H1 (cell line): ENCODE results near the gene SLC2A10. TPM values are rescaled to one million over a fixed set of nuclear protein-coding genes. Genes with fewer than 3 reads are reported as not detected.
A peak's percentile ranks its signal among the peaks of the same experiment; 100 is the strongest.

Experiments
- CTCF ChIA-PET: fragments of 300-600 bp; sonication (Branson Sonifier 250); formaldehyde crosslinking; loops from one replicate; lab custom pipeline; 2021; ENCODE audit not compliant: partially characterized antibody; lab: Charles Lee
- POLR2A ChIA-PET: fragments of 300-600 bp; sonication (Branson Sonifier 250); formaldehyde crosslinking; loops from one replicate; lab custom pipeline; 2021; ENCODE audit warnings: inconsistent platforms; ENCODE audit not compliant: partially characterized antibody; lab: Charles Lee
- DNase-seq, 2 experiments: peaks; one replicate each; pipeline versions ENCODE4 v3.0.0 to v3.0.0-alpha.2; 2010 to 2022; ENCODE audit warnings: low spot score in 2 of 2, low read depth in 1 of 2, mixed read lengths in 1 of 2
- FAIRE-seq: peaks from 2 replicates; lab custom pipeline; 2011; peaks lifted over from hg19 to GRCh38; lab: Jason Lieb, UNC
- H2AFZ ChIP-seq: 2 replicates; pipeline ENCODE4 v1.8.1; 2012; ENCODE audit warnings: low read length, inconsistent platforms
- H2AK5ac ChIP-seq: 2 replicates; pipeline ENCODE4 v1.6.1; 2013; ENCODE audit warnings: low read depth, low read length
- H2BK120ac ChIP-seq: replicated peaks from 2 replicates; pipeline ENCODE3; 2013; ENCODE audit warnings: low read depth, low read length, inconsistent platforms
- H2BK12ac ChIP-seq: 2 replicates; pipeline ENCODE4 v1.6.1; 2013; ENCODE audit warnings: low read depth, low read length
- H2BK15ac ChIP-seq: 2 replicates; pipeline ENCODE4 v1.6.1; 2013; ENCODE audit warnings: low read length
- H2BK20ac ChIP-seq: 2 replicates; pipeline ENCODE4 v1.6.1; 2013; ENCODE audit warnings: low read length
- H2BK5ac ChIP-seq: 2 replicates; pipeline ENCODE4 v1.6.1; 2013; ENCODE audit warnings: low read depth, low read length
- H3K14ac ChIP-seq: 2 replicates; pipeline ENCODE4 v1.6.1; 2013; ENCODE audit warnings: inconsistent platforms; ENCODE audit not compliant: insufficient read length
- H3K18ac ChIP-seq: 2 replicates; pipeline ENCODE4 v1.6.1; 2013; ENCODE audit warnings: low read length; ENCODE audit errors: extremely low read depth
- H3K23ac ChIP-seq: 2 replicates; pipeline ENCODE4 v1.6.1; 2013; ENCODE audit warnings: inconsistent platforms; ENCODE audit not compliant: insufficient read length
- H3K23me2 ChIP-seq: 2 replicates; pipeline ENCODE4 v1.6.1; 2013; ENCODE audit warnings: low read depth, low read length
- H3K27ac ChIP-seq: 2 replicates; pipeline ENCODE4 v1.6.1; 2011; ENCODE audit warnings: low read depth, low read length, inconsistent platforms
- H3K27me3 ChIP-seq, 4 experiments: replicated peaks in 1 of 4; 1 replicate in 1 of 4; 2 replicates in 3 of 4; pipeline versions ENCODE4 v1.6.1 to v1.8.1; 2011 to 2013; ENCODE audit warnings: low read length in 3 of 4, mild to moderate bottlenecking in 3 of 4, inconsistent platforms in 2 of 4, mixed read lengths in 2 of 4, moderate library complexity in 1 of 4; ENCODE audit not compliant: control insufficient read depth in 3 of 4, insufficient read depth in 3 of 4; ENCODE audit errors: extremely low read depth in 1 of 4
- H3K36me3 ChIP-seq, 4 experiments: 2 replicates each; pipeline versions ENCODE4 v1.6.1 to v1.8.1; 2011 to 2013; ENCODE audit warnings: mild to moderate bottlenecking in 4 of 4, low read length in 3 of 4, moderate library complexity in 2 of 4, control low read depth in 1 of 4, inconsistent platforms in 1 of 4; ENCODE audit not compliant: insufficient read depth in 4 of 4, control insufficient read depth in 2 of 4
- H3K4ac ChIP-seq: replicated peaks from 2 replicates; pipeline ENCODE3; 2013; ENCODE audit warnings: low read length, low read depth, mixed read lengths, inconsistent platforms; ENCODE audit not compliant: insufficient read length
- H3K4me1 ChIP-seq, 4 experiments: replicated peaks in 1 of 4; 1 replicate in 1 of 4; 2 replicates in 3 of 4; pipeline versions ENCODE4 v1.6.1 to v1.8.1; 2011 to 2013; ENCODE audit warnings: low read length in 3 of 4, inconsistent platforms in 2 of 4, mixed read lengths in 1 of 4; ENCODE audit not compliant: insufficient read depth in 4 of 4, control insufficient read depth in 3 of 4
- H3K4me2 ChIP-seq, 2 experiments: 2 replicates each; pipeline versions ENCODE4 v1.6.1 to v1.8.1; 2011 to 2013; ENCODE audit warnings: low read depth in 2 of 2, low read length in 2 of 2, control low read depth in 1 of 2, inconsistent platforms in 1 of 2, mild to moderate bottlenecking in 1 of 2; ENCODE audit not compliant: insufficient read depth in 1 of 2
- H3K4me3 ChIP-seq, 4 experiments: fragments of 200-600, 300-600 bp in 1 of 4; sonication (generic), shearing (Covaris generic), sonication (Bioruptor Twin) in 1 of 4; 2 replicates each; pipeline versions ENCODE4 v1.5.1 to v1.8.1; 2011 to 2016; ENCODE audit warnings: low read length in 4 of 4, low read depth in 3 of 4, control low read depth in 2 of 4, inconsistent platforms in 2 of 4, mild to moderate bottlenecking in 2 of 4, mixed read lengths in 1 of 4, moderate library complexity in 1 of 4; ENCODE audit not compliant: insufficient read depth in 2 of 4; ENCODE audit errors: extremely low read depth in 1 of 4
- H3K56ac ChIP-seq: replicated peaks from 2 replicates; pipeline ENCODE3; 2013; ENCODE audit warnings: low read depth, mild to moderate bottlenecking, mixed read lengths, low read length, inconsistent platforms; ENCODE audit not compliant: insufficient read length
- H3K79me1 ChIP-seq: 2 replicates; pipeline ENCODE4 v1.6.1; 2013; ENCODE audit warnings: low read depth, low read length, control low read depth
- H3K79me2 ChIP-seq, 2 experiments: 2 replicates each; pipeline versions ENCODE4 v1.6.1 to v1.8.1; 2012 to 2013; ENCODE audit warnings: low read length in 2 of 2, mild to moderate bottlenecking in 2 of 2, inconsistent platforms in 1 of 2; ENCODE audit not compliant: insufficient read depth in 2 of 2, control insufficient read depth in 1 of 2
- H3K9ac ChIP-seq, 4 experiments: replicated peaks in 1 of 4; 1 replicate in 1 of 4; 2 replicates in 3 of 4; pipeline versions ENCODE4 v1.6.1 to v1.8.1; 2011 to 2013; ENCODE audit warnings: low read depth in 3 of 4, low read length in 3 of 4, control low read depth in 2 of 4, mild to moderate bottlenecking in 2 of 4, moderate library complexity in 2 of 4, inconsistent platforms in 1 of 4; ENCODE audit errors: extremely low read depth in 1 of 4
- H3K9me3 ChIP-seq, 2 experiments: 2 replicates each; pipeline versions ENCODE4 v1.6.1 to v1.8.1; 2012 to 2013; ENCODE audit warnings: mild to moderate bottlenecking in 2 of 2, moderate library complexity in 2 of 2, control low read depth in 1 of 2, inconsistent platforms in 1 of 2, low read depth in 1 of 2, low read length in 1 of 2, mixed read lengths in 1 of 2; ENCODE audit not compliant: insufficient read depth in 2 of 2
- H4K20me1 ChIP-seq, 2 experiments: replicated peaks in 1 of 2; 2 replicates each; pipeline versions ENCODE3 to v1.8.1; 2011 to 2013; ENCODE audit warnings: inconsistent platforms in 2 of 2, low read length in 2 of 2, mild to moderate bottlenecking in 1 of 2; ENCODE audit not compliant: insufficient read depth in 2 of 2, control insufficient read depth in 1 of 2
- H4K5ac ChIP-seq: 2 replicates; pipeline ENCODE4 v1.6.1; 2013; ENCODE audit warnings: low read length, low read depth, mixed read lengths, inconsistent platforms; ENCODE audit not compliant: insufficient read length
- H4K8ac ChIP-seq: 2 replicates; pipeline ENCODE4 v1.8.0; 2013; ENCODE audit warnings: mild to moderate bottlenecking, moderate library complexity, low read length, inconsistent platforms; ENCODE audit not compliant: insufficient read depth; ENCODE audit errors: extremely low read depth
- H4K91ac ChIP-seq: replicated peaks from 2 replicates; pipeline ENCODE3; 2013; ENCODE audit warnings: low read length, mixed read lengths, inconsistent platforms; ENCODE audit not compliant: insufficient read length
- ASH2L ChIP-seq: fragments of 200-600, 300-600 bp; sonication (generic); IDR thresholded peaks from one replicate; pipeline ENCODE4 v1.7.1; 2017; ENCODE audit warnings: low read length
- CHD2 ChIP-seq: IDR thresholded peaks from 2 replicates; pipeline ENCODE4 v1.6.1; 2012; ENCODE audit warnings: low read length, improper control_type of control experiment
- CREB1 ChIP-seq: IDR thresholded peaks from 2 replicates; pipeline ENCODE4 v1.6.1; 2012; ENCODE audit warnings: inconsistent platforms
- JUND ChIP-seq: IDR thresholded peaks from 2 replicates; pipeline ENCODE4 v1.6.1; 2011; ENCODE audit warnings: mild to moderate bottlenecking, improper control_type of control experiment, low read length
- KDM4A ChIP-seq: IDR thresholded peaks from one replicate; pipeline ENCODE4 v1.7.1; 2012; ENCODE audit warnings: low read depth, mild to moderate bottlenecking, moderate library complexity, low read length, inconsistent platforms; ENCODE audit not compliant: severe bottlenecking
- RAD21 ChIP-seq, 2 experiments: IDR thresholded peaks in 1 of 2; conservative IDR thresholded peaks in 1 of 2; 2 replicates each; pipeline ENCODE4 v1.6.1; 2011; ENCODE audit warnings: low read depth in 2 of 2, low read length in 2 of 2, improper control_type of control experiment in 1 of 2, inconsistent platforms in 1 of 2, mild to moderate bottlenecking in 1 of 2, moderate library complexity in 1 of 2
- SAP30 ChIP-seq: fragments of 300-600 bp; sonication (generic); IDR thresholded peaks from 2 replicates; pipeline ENCODE4 v1.7.1; 2012; ENCODE audit warnings: low read length, moderate library complexity, mild to moderate bottlenecking, inconsistent platforms; ENCODE audit not compliant: insufficient read depth, insufficient replicate concordance
- TCF12 ChIP-seq: IDR thresholded peaks from 2 replicates; pipeline ENCODE4 v1.6.1; 2011; ENCODE audit warnings: low read depth, mild to moderate bottlenecking, low read length
- ZNF274 ChIP-seq: IDR thresholded peaks from 2 replicates; pipeline ENCODE4 v1.7.0; 2012; ENCODE audit warnings: low read length, borderline replicate concordance; ENCODE audit errors: extremely low read depth
- WGBS, 2 experiments: shearing (Covaris generic) in 1 of 2; methylation state at CpG; one replicate each; pipeline versions ENCODE4 v1.1.6 to v1.1.7; 2013 to 2015; ENCODE audit warnings: low lambda C conversion rate in 2 of 2, mixed read lengths in 2 of 2, inconsistent platforms in 1 of 2, low coverage in 1 of 2, missing lambda C conversion rate in 1 of 2; ENCODE audit not compliant: insufficient replicate concordance in 2 of 2, insufficient coverage in 1 of 2, insufficient read length in 1 of 2; ENCODE audit errors: extremely low coverage in 1 of 2, missing lambda C conversion rate in 1 of 2; 5-methylcytosine and 5-hydroxymethylcytosine counted together
- polyA plus RNA-seq, 7 experiments: library from polyadenylated mRNA; depleted of rRNA in 3 of 7; stranded (reverse) in 5 of 7; unstranded in 2 of 7; fragments of >200 nt in 5 of 7; fragments of 200-250 nt in 2 of 7; gene quantifications; 1 replicate in 5 of 7; 2 replicates in 1 of 7; 4 replicates in 1 of 7; pipeline versions ENCODE4 v1.2.1 to v1.2.3, GENCODE V29; 2011 to 2013; ENCODE audit warnings: missing spikeins in 2 of 7, mixed read lengths in 2 of 7
- total RNA-seq: library from RNA; stranded (reverse); fragmentation: NEBNext Ultra II Directional; extraction: Animal tissue kit (Norgen Biotek cat#: 25700); gene quantifications from 2 replicates; pipeline ENCODE4 v1.2.1, GENCODE V29; 2021
- TF ChIP-seq, protein P1 (sequence below), 3 experiments: IDR thresholded peaks; 1 replicate in 2 of 3; 2 replicates in 1 of 3; pipeline versions ENCODE4 v1.5.1 to v1.6.1; 2011; ENCODE audit warnings: low read length in 3 of 3, mild to moderate bottlenecking in 3 of 3, inconsistent platforms in 2 of 3, low read depth in 1 of 3, moderate library complexity in 1 of 3; ENCODE audit not compliant: insufficient read depth in 1 of 3; ENCODE audit errors: control extremely low read depth in 1 of 3

Gene SLC2A10
- total and polyA plus RNA-seq, 2 of the 8 experiments (the other 6 are each of a cell fraction or from before 2014, with no cell fraction given): 9.0 to 9.7 TPM

DNA sequence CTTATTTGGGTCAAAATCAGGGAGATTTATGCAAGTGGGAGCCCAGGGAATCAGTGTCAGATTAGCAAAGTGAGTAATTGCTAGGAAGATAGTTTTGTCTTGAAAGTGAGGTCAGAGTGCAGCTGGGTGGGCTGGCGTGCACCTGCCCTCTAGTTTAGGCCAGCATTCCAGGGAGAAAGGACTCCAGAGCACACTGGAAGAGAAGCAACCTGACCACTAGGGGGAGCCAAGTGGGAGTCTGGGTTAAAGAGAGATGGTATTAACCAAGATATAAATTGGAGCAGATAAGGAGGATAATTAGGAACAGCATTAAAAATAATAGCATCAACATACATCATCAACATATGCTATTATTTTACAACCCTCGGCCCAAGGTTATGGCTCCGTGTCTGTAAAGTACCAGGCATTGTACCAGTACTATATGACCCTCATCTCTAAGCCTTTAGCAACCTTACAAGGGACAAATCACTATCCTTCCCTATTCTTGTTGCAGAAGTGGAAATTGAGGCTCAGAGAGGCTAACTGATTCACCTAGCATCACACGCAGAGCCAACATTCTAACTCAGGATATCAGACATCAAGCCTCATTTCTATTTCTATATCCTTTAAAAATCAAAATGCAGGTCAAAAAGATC lies 57.8 kb downstream of the SLC2A10 start:
- Histone ChIP-seq H3K27me3 (no peaks in the 10 kb centered on the region; a peak in 1 of 7 replicates), H3K4me2 (no peak overlapping the region), H2AFZ (no peak overlapping the region), H2AK5ac (no peak overlapping the region), H3K4me1 (no peaks in the 10 kb centered on the region; a peak in 1 of 7 replicates), H2BK5ac (no peak overlapping the region), H3K23ac (no peak overlapping the region), H4K5ac (no peak overlapping the region), H3K18ac (no peak overlapping the region), H3K4me3 (no peak overlapping the region), H2BK12ac (no peak overlapping the region), H3K79me1 (no peaks in the 10 kb centered on the region), H2BK15ac (no peak overlapping the region), H3K79me2 (no peaks in the 10 kb centered on the region), H3K9me3 (no peaks in the 10 kb centered on the region), H3K9ac (no peak overlapping the region), H3K36me3 (no peaks in the 10 kb centered on the region), H3K14ac (no peak overlapping the region), H3K56ac (no peak overlapping the region), H3K23me2 (no peaks in the 10 kb centered on the region), H4K8ac (no peak overlapping the region), H4K20me1 (no peaks in the 10 kb centered on the region), H2BK120ac (no peak overlapping the region), H4K91ac (no peak overlapping the region), H3K27ac (no peak overlapping the region), H3K4ac (no peak overlapping the region), H2BK20ac (no peak overlapping the region)
- peak in 1 of 2 experiments; percentile 72 for DNase-seq
- ChIA-PET CTCF (interaction anchor here (0.8 to 2.0 kb wide), 10 partner anchors 9 to 391 kb away, joined by 3 to 12 read pairs (median 4); no protein-coding TSS in a partner anchor), POLR2A (no interaction called here)
- WGBS, 2 experiments: 59% methylated on average over 4 of the region's 4 CpGs; no CpG with 5 or more reads in 1 of the 2 experiments
- FAIRE-seq: peak; percentile 94
- TF ChIP-seq, protein P1, sequence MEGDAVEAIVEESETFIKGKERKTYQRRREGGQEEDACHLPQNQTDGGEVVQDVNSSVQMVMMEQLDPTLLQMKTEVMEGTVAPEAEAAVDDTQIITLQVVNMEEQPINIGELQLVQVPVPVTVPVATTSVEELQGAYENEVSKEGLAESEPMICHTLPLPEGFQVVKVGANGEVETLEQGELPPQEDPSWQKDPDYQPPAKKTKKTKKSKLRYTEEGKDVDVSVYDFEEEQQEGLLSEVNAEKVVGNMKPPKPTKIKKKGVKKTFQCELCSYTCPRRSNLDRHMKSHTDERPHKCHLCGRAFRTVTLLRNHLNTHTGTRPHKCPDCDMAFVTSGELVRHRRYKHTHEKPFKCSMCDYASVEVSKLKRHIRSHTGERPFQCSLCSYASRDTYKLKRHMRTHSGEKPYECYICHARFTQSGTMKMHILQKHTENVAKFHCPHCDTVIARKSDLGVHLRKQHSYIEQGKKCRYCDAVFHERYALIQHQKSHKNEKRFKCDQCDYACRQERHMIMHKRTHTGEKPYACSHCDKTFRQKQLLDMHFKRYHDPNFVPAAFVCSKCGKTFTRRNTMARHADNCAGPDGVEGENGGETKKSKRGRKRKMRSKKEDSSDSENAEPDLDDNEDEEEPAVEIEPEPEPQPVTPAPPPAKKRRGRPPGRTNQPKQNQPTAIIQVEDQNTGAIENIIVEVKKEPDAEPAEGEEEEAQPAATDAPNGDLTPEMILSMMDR (IDR thresholded peaks at IDR 0.05; ENCODE audit: control extremely low read depth in 1 of 3, insufficient read depth in 1 of 3, low read depth in 1 of 3, low read length in 3 of 3): peak; percentile 65 to 88 (median 74)
- TF ChIP-seq ASH2L (no peak), KDM4A (no peak), SAP30 (no peak), JUND (peak; percentile 46; the same call in 1 of the 2 replicates), TCF12 (0 out of 2 replicates have a peak, but pooled peaks have one; percentile 49), RAD21 (IDR thresholded peaks at IDR 0.05 in 1 of 2, conservative IDR thresholded peaks at IDR 0.05 in 1 of 2; ENCODE audit: low read depth in 2 of 2, low read length in 2 of 2) (peak; percentile 71 to 78), ZNF274 (no peak), CHD2 (no peak), CREB1 (no peak)
